ENCODE data around the gene FOXO1.
A peak's percentile ranks its signal among the peaks of the same experiment; 100 is the strongest.
"Not testable (repeated sequence)": the region's sequence is repeated elsewhere in the genome, so short reads cannot be mapped to it uniquely, and the experiment has no call there.

The FOXO1 gene

DNA sequence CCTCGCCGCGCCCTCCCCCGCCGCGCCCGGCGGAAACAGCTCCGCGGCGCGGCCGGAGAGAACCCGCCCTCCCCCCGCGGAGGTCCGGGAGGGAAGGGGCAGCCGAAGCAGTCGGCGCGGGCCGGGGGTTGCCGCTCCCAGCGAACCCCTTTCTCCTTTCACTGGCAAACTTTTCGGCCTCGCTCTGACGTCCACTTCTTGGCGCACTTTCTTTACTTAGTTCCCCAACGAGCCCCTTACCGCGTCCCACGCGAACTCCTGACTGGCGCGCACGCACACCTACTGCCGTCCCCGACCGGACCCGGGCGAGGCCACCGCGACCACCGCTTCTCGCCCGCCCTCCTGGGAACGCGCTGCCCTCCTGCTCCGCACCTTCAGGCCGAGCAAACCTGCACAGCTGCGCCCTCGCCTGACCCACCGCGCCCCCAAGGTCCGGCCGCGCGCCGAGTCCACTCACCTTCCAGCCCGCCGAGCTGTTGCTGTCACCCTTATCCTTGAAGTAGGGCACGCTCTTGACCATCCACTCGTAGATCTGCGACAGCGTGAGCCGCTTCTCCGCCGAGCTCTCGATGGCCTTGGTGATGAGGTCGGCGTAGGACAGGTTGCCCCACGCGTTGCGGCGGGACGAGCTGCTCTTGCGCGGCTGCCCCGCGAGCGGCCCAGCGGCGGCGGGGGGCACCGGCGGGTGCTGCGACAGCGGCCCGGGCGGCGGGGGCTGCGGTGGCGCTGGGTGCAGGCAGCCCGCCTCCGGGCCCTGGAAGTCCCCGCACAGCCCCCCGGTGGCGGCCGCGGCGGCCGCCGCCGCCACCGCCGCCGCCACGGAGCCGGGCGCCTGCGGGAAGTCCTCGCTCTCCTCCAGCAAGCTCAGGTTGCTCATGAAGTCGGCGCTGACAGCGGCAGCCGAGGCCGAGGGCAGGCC is 1.1 kb downstream of the FOXO1 start:
- H3K9ac ChIP-seq (ENCODE audit: low read length) = peak overlapping the region; percentile 90
- H3K79me1 ChIP-seq (replicated peaks; ENCODE audit: low read length, poor library complexity, severe bottlenecking) = peaks cover 9% of the 10 kb centered on the region
- H3K4me1 ChIP-seq (ENCODE audit: control insufficient read depth, insufficient read depth, low read depth, low read length) = peaks cover 11% of the 10 kb centered on the region
- H3K9me3 ChIP-seq (ENCODE audit: control insufficient read depth, low read length) = no peaks in the 10 kb centered on the region
- peak overlapping the region; percentile 84 for H2BK5ac ChIP-seq (ENCODE audit: low read depth, low read length, poor library complexity, severe bottlenecking)
- H4K8ac ChIP-seq (ENCODE audit: low read length) = peak overlapping the region; percentile 7
- H3K23ac ChIP-seq (ENCODE audit: low read length in 2 of 2) = peak overlapping the region in 1 of 2 experiments; percentile 100
- H3K36me3 ChIP-seq (ENCODE audit: control insufficient read depth in 1 of 2, insufficient read depth in 2 of 2, low read depth in 1 of 2, low read length in 2 of 2) = no peaks in the 10 kb centered on the region
- H3K14ac ChIP-seq (ENCODE audit: low read length in 2 of 2) = peak overlapping the region in 1 of 2 experiments; percentile 96
- H3K27me3 ChIP-seq (ENCODE audit: control insufficient read depth in 1 of 2, insufficient read depth in 1 of 2, low read length in 2 of 2) = no peaks in the 10 kb centered on the region
- peak overlapping the region in 1 of 2 experiments; percentile 69 for H3K4ac ChIP-seq (ENCODE audit: low read depth in 1 of 2, low read length in 2 of 2)
- H2BK120ac ChIP-seq (ENCODE audit: low read depth, low read length) = peak overlapping the region; percentile 49
- H2AFZ ChIP-seq (ENCODE audit: low read depth, low read length) = peak overlapping the region; percentile 98
- peak; percentile 35 for DNase-seq
- WGBS = under 1% methylated on average over 95 of the region's 117 CpGs
- H3K4me2 ChIP-seq (ENCODE audit: low read length, poor library complexity, severe bottlenecking) = peak overlapping the region; percentile 93
- peak overlapping the region; percentile 43 for H3K27ac ChIP-seq (ENCODE audit: low read length, poor library complexity, severe bottlenecking)
- H4K91ac ChIP-seq (ENCODE audit: low read length) = peak overlapping the region; percentile 75
- peak overlapping the region; percentile 37 to 73 for H3K18ac ChIP-seq (ENCODE audit: low read depth in 1 of 2, low read length in 2 of 2)
- H2BK12ac ChIP-seq (ENCODE audit: low read length in 2 of 2) = peak overlapping the region in 1 of 2 experiments; percentile 86
- H2BK15ac ChIP-seq (ENCODE audit: low read depth, poor library complexity, severe bottlenecking) = peak overlapping the region; percentile 80
- no peak overlapping the region for H2AK5ac ChIP-seq (ENCODE audit: low read length, severe bottlenecking)
- H3K4me3 ChIP-seq (ENCODE audit: insufficient read depth in 1 of 2, low read depth in 1 of 2, low read length in 2 of 2) = peak overlapping the region; percentile 87 to 93

GRCh38 chr13:40664350-40665125 is 1.9 kb downstream of the FOXO1 start:
- peak overlapping the region; percentile 54 to 68 for H3K18ac ChIP-seq (ENCODE audit: low read depth in 1 of 2, low read length in 2 of 2)
- peak overlapping the region; percentile 87 to 93 for H3K4me3 ChIP-seq (ENCODE audit: insufficient read depth in 1 of 2, low read depth in 1 of 2, low read length in 2 of 2)
- peak overlapping the region; percentile 86 for H2AFZ ChIP-seq (ENCODE audit: low read depth, low read length)
- H3K36me3 ChIP-seq (ENCODE audit: control insufficient read depth in 1 of 2, insufficient read depth in 2 of 2, low read depth in 1 of 2, low read length in 2 of 2) = no peaks in the 10 kb centered on the region
- H2BK12ac ChIP-seq (ENCODE audit: low read length in 2 of 2) = peak overlapping the region in 1 of 2 experiments; percentile 47
- H4K8ac ChIP-seq (ENCODE audit: low read length) = peak overlapping the region; percentile 72
- peak overlapping the region; percentile 80 for H2BK15ac ChIP-seq (ENCODE audit: low read depth, poor library complexity, severe bottlenecking)
- H3K79me1 ChIP-seq (replicated peaks; ENCODE audit: low read length, poor library complexity, severe bottlenecking) = peaks cover 9% of the 10 kb centered on the region
- H3K27me3 ChIP-seq (ENCODE audit: control insufficient read depth in 1 of 2, insufficient read depth in 1 of 2, low read length in 2 of 2) = no peaks in the 10 kb centered on the region
- peak overlapping the region; percentile 49 for H2BK120ac ChIP-seq (ENCODE audit: low read depth, low read length)
- peak overlapping the region; percentile 90 for H3K9ac ChIP-seq (ENCODE audit: low read length)
- H3K27ac ChIP-seq (ENCODE audit: low read length, poor library complexity, severe bottlenecking) = peak overlapping the region; percentile 60
- peak overlapping the region in 1 of 2 experiments; percentile 85 for H3K23ac ChIP-seq (ENCODE audit: low read length in 2 of 2)
- peak overlapping the region; percentile 97 for H3K4me2 ChIP-seq (ENCODE audit: low read length, poor library complexity, severe bottlenecking)
- WGBS = 1% methylated on average over 71 of the region's 77 CpGs
- no peaks in the 10 kb centered on the region for H3K9me3 ChIP-seq (ENCODE audit: control insufficient read depth, low read length)
- peaks cover 11% of the 10 kb centered on the region for H3K4me1 ChIP-seq (ENCODE audit: control insufficient read depth, insufficient read depth, low read depth, low read length)
- peak overlapping the region; percentile 14 for H2BK5ac ChIP-seq (ENCODE audit: low read depth, low read length, poor library complexity, severe bottlenecking)
- peak; percentile 46 for DNase-seq
- no peak overlapping the region for H4K91ac ChIP-seq (ENCODE audit: low read length)
- no peak overlapping the region for H2AK5ac ChIP-seq (ENCODE audit: low read length, severe bottlenecking)
- H3K14ac ChIP-seq (ENCODE audit: low read length in 2 of 2) = no peak overlapping the region
- no peak overlapping the region for H3K4ac ChIP-seq (ENCODE audit: low read depth in 1 of 2, low read length in 2 of 2)

- H4K8ac ChIP-seq (ENCODE audit: low read length) = peak overlapping the region; percentile 54
- not testable (repeated sequence) for H2BK15ac ChIP-seq (ENCODE audit: low read depth, poor library complexity, severe bottlenecking); H3K9me3 ChIP-seq (ENCODE audit: control insufficient read depth, low read length); H3K79me1 ChIP-seq (replicated peaks; ENCODE audit: low read length, poor library complexity, severe bottlenecking); H2BK120ac ChIP-seq (ENCODE audit: low read depth, low read length); H4K91ac ChIP-seq (ENCODE audit: low read length); H3K36me3 ChIP-seq (ENCODE audit: control insufficient read depth in 1 of 2, insufficient read depth in 2 of 2, low read depth in 1 of 2, low read length in 2 of 2); H2AK5ac ChIP-seq (ENCODE audit: low read length, severe bottlenecking); H3K4ac ChIP-seq (ENCODE audit: low read depth in 1 of 2, low read length in 2 of 2); H3K14ac ChIP-seq (ENCODE audit: low read length in 2 of 2); H2BK5ac ChIP-seq (ENCODE audit: low read depth, low read length, poor library complexity, severe bottlenecking); DNase-seq; H3K27me3 ChIP-seq (ENCODE audit: control insufficient read depth in 1 of 2, insufficient read depth in 1 of 2, low read length in 2 of 2)
- WGBS = 8% methylated on average over 16 of the region's 17 CpGs
- peak overlapping the region; percentile 97 for H3K4me2 ChIP-seq (ENCODE audit: low read length, poor library complexity, severe bottlenecking)
- H2AFZ ChIP-seq (ENCODE audit: low read depth, low read length) = peak overlapping the region; percentile 86
- peak overlapping the region; percentile 19 to 68 for H3K18ac ChIP-seq (ENCODE audit: low read depth in 1 of 2, low read length in 2 of 2)
- peak overlapping the region; percentile 90 for H3K9ac ChIP-seq (ENCODE audit: low read length)
- peaks cover 11% of the 10 kb centered on the region for H3K4me1 ChIP-seq (ENCODE audit: control insufficient read depth, insufficient read depth, low read depth, low read length)
- H3K23ac ChIP-seq (ENCODE audit: low read length in 2 of 2) = peak overlapping the region in 1 of 2 experiments; percentile 85
- H3K27ac ChIP-seq (ENCODE audit: low read length, poor library complexity, severe bottlenecking) = peak overlapping the region; percentile 60
- peak overlapping the region; percentile 87 to 93 for H3K4me3 ChIP-seq (ENCODE audit: insufficient read depth in 1 of 2, low read depth in 1 of 2, low read length in 2 of 2)
- H2BK12ac ChIP-seq (ENCODE audit: low read length in 2 of 2) = peak overlapping the region in 1 of 2 experiments; percentile 47
Observed at GRCh38 chr13:40664100-40664349, 2.4 kb downstream of the FOXO1 start.

DNA sequence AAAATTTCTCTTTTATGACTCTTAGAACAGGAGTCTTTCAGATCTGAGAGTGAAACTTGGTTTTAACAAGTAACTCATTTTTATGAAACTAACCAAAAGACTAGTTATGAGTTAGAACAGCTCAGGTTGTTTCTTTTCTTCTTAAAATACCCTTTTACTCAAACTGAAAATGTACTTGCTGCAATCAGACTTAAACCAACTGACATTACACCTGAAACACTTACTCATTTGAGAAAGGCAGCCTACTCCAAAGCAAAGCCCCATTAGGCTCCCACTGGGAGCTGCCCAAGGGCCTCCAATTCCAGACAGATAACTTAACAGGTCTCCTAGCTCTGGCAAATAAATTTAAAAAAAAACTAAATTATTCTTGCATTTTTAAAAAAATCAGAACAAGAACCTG is 3.6 kb downstream of the FOXO1 start:
- no peak overlapping the region for H2BK5ac ChIP-seq (ENCODE audit: low read depth, low read length, poor library complexity, severe bottlenecking)
- H3K27ac ChIP-seq (ENCODE audit: low read length, poor library complexity, severe bottlenecking) = no peak overlapping the region
- H3K27me3 ChIP-seq (ENCODE audit: control insufficient read depth in 1 of 2, insufficient read depth in 1 of 2, low read length in 2 of 2) = no peaks in the 10 kb centered on the region
- H2BK120ac ChIP-seq (ENCODE audit: low read depth, low read length) = no peak overlapping the region
- no peak overlapping the region for H3K18ac ChIP-seq (ENCODE audit: low read depth in 1 of 2, low read length in 2 of 2)
- H3K4me2 ChIP-seq (ENCODE audit: low read length, poor library complexity, severe bottlenecking) = no peak overlapping the region
- H4K8ac ChIP-seq (ENCODE audit: low read length) = no peak overlapping the region
- no peak overlapping the region for H4K91ac ChIP-seq (ENCODE audit: low read length)
- peaks cover 14% of the 10 kb centered on the region for H3K79me1 ChIP-seq (replicated peaks; ENCODE audit: low read length, poor library complexity, severe bottlenecking)
- H3K4ac ChIP-seq (ENCODE audit: low read depth in 1 of 2, low read length in 2 of 2) = no peak overlapping the region
- H3K9me3 ChIP-seq (ENCODE audit: control insufficient read depth, low read length) = no peaks in the 10 kb centered on the region
- H3K23ac ChIP-seq (ENCODE audit: low read length in 2 of 2) = no peak overlapping the region
- no peak overlapping the region for H2BK12ac ChIP-seq (ENCODE audit: low read length in 2 of 2)
- no peak overlapping the region for H2AK5ac ChIP-seq (ENCODE audit: low read length, severe bottlenecking)
- H3K4me1 ChIP-seq (ENCODE audit: control insufficient read depth, insufficient read depth, low read depth, low read length) = peaks cover 11% of the 10 kb centered on the region
- H3K4me3 ChIP-seq (ENCODE audit: insufficient read depth in 1 of 2, low read depth in 1 of 2, low read length in 2 of 2) = no peak overlapping the region
- H3K36me3 ChIP-seq (ENCODE audit: control insufficient read depth in 1 of 2, insufficient read depth in 2 of 2, low read depth in 1 of 2, low read length in 2 of 2) = no peaks in the 10 kb centered on the region
- no peak overlapping the region for H2AFZ ChIP-seq (ENCODE audit: low read depth, low read length)
- no peak overlapping the region for H3K14ac ChIP-seq (ENCODE audit: low read length in 2 of 2)
- no peak for DNase-seq
- no peak overlapping the region for H2BK15ac ChIP-seq (ENCODE audit: low read depth, poor library complexity, severe bottlenecking)
- H3K9ac ChIP-seq (ENCODE audit: low read length) = peak overlapping the region; percentile 90

Measured in mesenchymal stem cell (in vitro differentiated cells and primary cell).